Stimulated activated naive CD4-positive, alpha-beta T cell treated with Interleukin-2 at 50 U/mL for 16 hours (primary cell): Measurements from ENCODE around the gene PACRG.
"Not testable (repeated sequence)": the region's sequence is repeated elsewhere in the genome, so short reads cannot be mapped to it uniquely, and the experiment has no call there.

ENCODE experiments used
- DNase-seq: peaks from one replicate; lab custom pipeline; 2025; lab: John Stamatoyannopoulos, UW

Gene PACRG

GRCh38 chr6:162942866-162943265 lies 215.1 kb downstream of the PACRG start:
- no peak for DNase-seq

DNA sequence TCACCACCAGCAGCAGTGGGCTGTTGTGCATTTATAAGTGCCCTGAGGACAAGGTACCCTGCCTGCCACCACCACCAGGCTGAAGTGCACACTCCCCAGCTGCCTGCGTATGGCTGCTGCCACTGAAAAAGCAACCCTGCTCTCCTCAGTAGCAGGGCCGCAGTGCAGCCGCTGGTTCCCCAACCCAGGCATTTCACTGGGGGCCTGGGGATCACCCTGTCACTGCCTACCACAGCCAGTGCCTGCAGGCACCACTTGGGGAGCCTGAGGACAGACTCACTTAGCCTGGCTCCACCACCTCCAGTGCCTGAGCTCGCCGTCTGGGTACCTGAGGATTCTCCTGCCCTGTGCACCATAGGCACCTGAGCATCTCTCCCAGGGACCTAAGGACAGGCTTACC lies 215.6 kb downstream of the PACRG start:
- DNase-seq: no peak

DNA sequence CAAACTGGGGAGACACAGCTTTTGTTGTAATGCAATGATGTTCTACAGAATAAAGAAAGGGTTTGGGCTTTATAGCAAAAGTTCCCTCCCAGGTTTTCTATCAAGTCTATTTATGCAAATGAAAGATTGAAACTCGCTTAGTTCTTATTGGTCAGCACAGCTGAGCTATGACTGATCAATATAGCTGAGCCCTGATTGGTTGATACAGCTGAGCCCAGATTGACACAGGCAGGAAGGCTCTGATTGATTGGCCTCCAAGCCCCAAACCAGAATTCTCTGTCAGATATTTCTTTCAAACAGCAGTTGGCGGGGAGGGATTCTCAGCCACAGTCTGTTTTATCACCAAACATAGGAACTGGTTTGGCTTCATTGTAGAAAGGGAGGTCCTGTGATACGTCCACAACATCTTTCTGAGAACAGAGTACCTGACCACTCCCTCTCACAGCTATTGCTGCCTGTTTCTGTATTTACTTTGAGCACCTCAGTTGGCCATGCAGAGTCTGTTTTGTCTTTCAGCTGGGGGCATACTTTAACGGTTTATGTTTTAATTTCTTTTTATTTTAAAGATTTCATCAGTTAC lies 223.5 kb downstream of the PACRG start:
- DNase-seq: no peak

GRCh38 chr6:162952423-162952822 lies 224.6 kb downstream of the PACRG start:
- no peak for DNase-seq

DNA sequence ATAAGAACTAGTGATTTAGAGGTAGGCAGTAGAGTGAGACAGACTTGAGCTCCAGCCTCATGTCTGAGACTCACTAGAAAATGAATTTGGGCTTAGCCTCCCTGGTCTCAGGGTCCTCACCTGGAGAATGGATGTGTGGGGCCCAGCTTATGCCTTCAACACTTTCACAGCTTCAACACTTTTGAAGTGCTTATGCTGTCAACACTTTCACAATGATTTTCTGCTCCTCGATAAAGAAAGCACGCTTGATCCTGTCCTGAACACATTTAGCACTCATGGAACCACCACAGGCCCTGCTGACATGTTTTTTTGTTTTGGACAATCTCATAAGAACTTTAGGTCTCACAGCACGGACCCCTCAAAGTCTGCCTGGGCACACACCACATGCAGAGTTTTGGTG lies 229.3 kb downstream of the PACRG start:
- no peak for DNase-seq

DNA sequence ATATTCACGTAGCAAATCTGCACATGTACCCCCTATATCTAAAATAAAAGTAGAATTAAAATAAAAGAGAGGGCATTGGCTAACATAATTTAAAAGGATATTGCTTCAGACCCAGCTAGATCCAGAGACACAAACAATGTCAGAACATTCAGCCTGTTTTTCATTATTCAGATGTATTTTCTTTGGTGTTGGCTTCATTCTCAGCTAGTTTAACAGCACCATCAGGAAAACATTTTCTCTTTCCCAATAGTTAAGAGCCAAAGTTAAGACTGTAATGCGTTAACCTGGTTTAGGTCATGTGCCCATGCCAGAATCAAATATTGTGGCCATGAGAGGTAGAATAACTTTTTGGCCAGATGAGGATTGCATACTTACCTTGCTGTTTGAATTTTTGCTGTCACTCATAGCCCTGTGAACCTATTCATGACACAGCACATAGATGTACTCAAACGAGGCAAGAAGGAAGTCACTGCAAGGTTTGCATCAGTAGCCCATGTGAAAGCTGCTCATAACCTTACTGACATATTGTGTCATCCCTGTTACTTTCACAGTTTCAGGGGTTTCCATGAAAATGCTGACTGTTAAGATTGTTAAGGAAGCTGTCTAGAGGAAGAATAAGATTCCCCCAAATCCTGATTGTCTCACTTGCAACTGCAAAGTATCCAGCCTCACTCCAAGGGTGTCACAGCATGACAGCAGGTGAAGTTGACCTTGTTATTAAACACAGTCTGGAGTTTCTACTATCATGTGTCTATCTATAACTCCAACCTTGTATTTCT lies 233.1 kb downstream of the PACRG start:
- no peak for DNase-seq

- no peak for DNase-seq
These were observed 234.3 kb downstream of the PACRG start for GRCh38 chr6:162962093-162962492.

- DNase-seq: no peak
These were observed 236.1 kb downstream of the PACRG start for GRCh38 chr6:162963861-162964260.

GRCh38 chr6:162964488-162965140 lies 236.8 kb downstream of the PACRG start:
- DNase-seq: no peak

DNA sequence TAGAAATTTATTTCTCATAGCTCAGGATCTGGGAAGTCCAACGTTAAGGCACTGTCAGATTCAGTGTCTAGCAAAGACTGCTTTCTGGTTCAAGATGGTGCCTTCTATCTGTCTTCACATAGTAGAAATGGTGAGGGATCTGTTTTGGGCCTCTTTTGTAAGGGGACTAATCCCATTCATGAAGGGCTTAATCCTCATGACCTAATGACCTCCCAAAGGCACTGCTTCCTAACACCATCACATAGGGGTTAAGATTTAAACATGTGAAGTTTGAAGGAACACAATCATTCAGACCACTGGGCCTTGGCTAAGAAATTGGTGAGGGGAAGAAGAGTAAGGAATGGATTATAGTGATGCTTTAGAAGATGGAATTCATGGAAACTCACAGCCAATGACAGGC lies 237.6 kb downstream of the PACRG start:
- no peak for DNase-seq

- no peak for DNase-seq
These were observed 242.5 kb downstream of the PACRG start for GRCh38 chr6:162970246-162970645.

DNA sequence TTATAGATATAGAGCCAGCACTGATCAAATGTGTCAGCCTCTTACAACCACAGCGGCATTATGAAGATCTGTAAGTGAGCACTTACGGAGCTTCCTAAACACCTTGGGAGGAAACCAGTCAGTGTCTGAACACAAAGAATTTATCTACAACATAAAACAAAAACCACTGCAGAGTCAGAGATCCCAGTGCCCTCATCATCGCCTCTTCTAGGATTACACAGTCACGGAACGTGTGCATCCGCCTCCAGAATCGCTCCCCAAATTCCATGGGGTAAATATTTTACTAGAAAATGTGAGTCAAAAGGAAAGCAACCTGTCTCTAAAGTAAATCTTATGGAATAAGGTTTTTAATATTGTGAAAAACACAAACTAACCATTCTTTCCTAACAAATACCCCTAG lies 243.6 kb downstream of the PACRG start:
- DNase-seq: no peak

- no peak for DNase-seq
These were observed 245.5 kb downstream of the PACRG start for GRCh38 chr6:162973151-162973872.

DNA sequence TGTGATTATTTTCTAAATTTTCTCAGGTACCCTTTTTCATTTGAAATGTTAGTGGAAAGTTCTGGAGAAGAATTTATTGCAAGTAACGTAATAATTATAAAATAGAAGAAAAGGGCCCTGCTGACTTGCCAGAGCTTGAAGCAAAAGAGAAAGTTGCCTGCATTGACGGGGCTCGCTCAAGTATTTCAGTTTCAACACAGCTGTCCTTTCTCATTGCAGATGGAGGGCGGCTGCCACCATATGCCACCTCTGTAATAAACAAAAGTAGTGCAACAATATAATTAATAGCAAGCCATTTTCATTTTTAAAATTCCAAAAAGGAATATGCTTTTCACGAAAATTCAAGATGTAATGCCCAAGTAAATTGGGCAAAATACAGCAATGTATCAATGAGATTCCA lies 246.2 kb downstream of the PACRG start:
- no peak for DNase-seq

GRCh38 chr6:162974685-162975084 lies 246.9 kb downstream of the PACRG start:
- no peak for DNase-seq

GRCh38 chr6:162976141-162976540 lies 248.4 kb downstream of the PACRG start:
- no peak for DNase-seq

DNA sequence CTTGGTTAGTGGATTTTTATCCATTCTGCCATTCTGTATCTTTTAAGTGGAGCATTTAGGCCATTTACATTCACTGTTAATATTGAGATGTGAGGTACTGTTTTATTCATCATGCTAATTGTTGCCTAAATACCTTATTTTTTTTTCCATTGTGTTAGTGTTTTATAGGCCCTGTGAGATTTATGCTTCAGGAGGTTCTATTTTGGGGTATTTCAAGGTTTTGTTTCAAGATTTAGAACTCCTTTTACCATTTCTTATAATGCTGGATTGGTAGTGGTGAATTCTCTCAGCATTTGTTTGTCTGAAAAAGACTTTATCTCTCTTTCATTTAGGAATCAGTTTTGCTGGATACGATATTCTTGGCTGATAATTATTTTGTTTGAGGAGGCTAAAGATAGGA lies 255.5 kb downstream of the PACRG start:
- DNase-seq: not testable (repeated sequence)

- no peak for DNase-seq
These were observed 271.0 kb downstream of the PACRG start for GRCh38 chr6:162998777-162999176.

DNA sequence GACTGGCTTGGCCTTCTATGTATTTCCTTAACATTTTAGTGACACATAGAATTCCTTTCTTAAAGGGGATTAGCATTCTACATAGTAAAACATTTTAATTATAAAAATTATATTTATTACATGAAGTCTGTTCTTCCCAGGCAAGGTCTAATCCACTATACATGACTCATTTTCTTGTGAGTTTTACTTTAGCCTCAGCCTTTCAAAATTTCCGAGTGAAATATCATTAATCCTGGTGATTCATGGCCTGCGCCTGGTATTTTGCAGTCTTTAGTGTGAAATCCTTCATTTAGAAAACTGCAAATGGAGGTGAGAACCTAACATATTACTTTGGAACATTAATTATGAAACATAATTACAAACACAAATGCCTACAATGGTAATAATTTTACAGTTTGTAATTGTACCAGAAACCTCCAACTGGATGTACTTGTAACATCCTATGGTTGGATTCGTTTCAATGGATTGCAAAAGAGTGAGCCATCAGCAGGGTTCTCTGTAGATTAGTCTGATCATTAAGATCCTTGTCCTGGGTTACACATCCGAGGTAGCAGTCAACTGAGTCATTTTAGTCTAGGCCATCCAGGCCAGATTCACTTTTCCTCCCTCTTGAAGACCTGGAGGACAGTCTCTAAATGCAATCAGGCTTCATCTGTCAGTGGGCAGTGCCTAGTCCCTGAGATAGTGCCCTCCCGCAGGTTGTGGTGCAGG lies 272.0 kb downstream of the PACRG start:
- no peak for DNase-seq

- no peak for DNase-seq
These were observed 273.6 kb downstream of the PACRG start for GRCh38 chr6:163001330-163001729.

- no peak for DNase-seq
These were observed 280.4 kb downstream of the PACRG start for GRCh38 chr6:163008186-163008585.

- no peak for DNase-seq
These were observed 280.9 kb downstream of the PACRG start for GRCh38 chr6:163008626-163009025.
